Astrocyte (in vitro differentiated cells and primary cell): ENCODE measurements around the gene CALD1. TPM values are rescaled to one million over a fixed set of nuclear protein-coding genes. Genes with fewer than 3 reads are reported as not detected.

Experiments used
- DNase-seq: peaks from one replicate; pipeline ENCODE4 v3.0.0-alpha.2; 2010; ENCODE audit warnings: low read depth
- FAIRE-seq: peaks from 2 replicates; lab custom pipeline; 2011; peaks lifted over from hg19 to GRCh38; lab: Jason Lieb, UNC
- H2AFZ ChIP-seq: 2 replicates; pipeline ENCODE4 v1.6.0; 2012; ENCODE audit warnings: low read depth, low read length, inconsistent platforms
- H3K27ac ChIP-seq: 2 replicates; pipeline ENCODE4 v1.5.1; 2011; ENCODE audit warnings: low read depth, low read length, inconsistent platforms
- H3K27me3 ChIP-seq: 2 replicates; pipeline ENCODE4 v1.6.0; 2011; ENCODE audit warnings: low read length, inconsistent platforms; ENCODE audit not compliant: insufficient read depth
- H3K36me3 ChIP-seq: 2 replicates; pipeline ENCODE4 v1.5.1; 2011; ENCODE audit warnings: low read length, inconsistent platforms; ENCODE audit not compliant: insufficient read depth
- H3K4me1 ChIP-seq: 2 replicates; pipeline ENCODE4 v1.5.1; 2011; ENCODE audit warnings: low read length, inconsistent platforms; ENCODE audit not compliant: insufficient read depth
- H3K4me2 ChIP-seq: 2 replicates; pipeline ENCODE4 v1.6.0; 2012; ENCODE audit warnings: low read length, inconsistent platforms
- H3K4me3 ChIP-seq: 2 replicates; pipeline ENCODE4 v1.5.1; 2011; ENCODE audit warnings: low read depth, mild to moderate bottlenecking, low read length, inconsistent platforms; ENCODE audit not compliant: insufficient read depth
- H3K79me2 ChIP-seq: 2 replicates; pipeline ENCODE4 v1.6.0; 2012; ENCODE audit warnings: mild to moderate bottlenecking, low read length, inconsistent platforms; ENCODE audit not compliant: insufficient read depth
- H3K9ac ChIP-seq: 2 replicates; pipeline ENCODE4 v1.6.0; 2012; ENCODE audit warnings: mild to moderate bottlenecking, low read length, inconsistent platforms
- H3K9me3 ChIP-seq: 2 replicates; pipeline ENCODE4 v1.5.1; 2012; ENCODE audit warnings: low read depth, mild to moderate bottlenecking, low read length, inconsistent platforms; ENCODE audit not compliant: insufficient read depth
- H4K20me1 ChIP-seq: 2 replicates; pipeline ENCODE4 v1.6.0; 2012; ENCODE audit warnings: low read length, inconsistent platforms; ENCODE audit not compliant: insufficient read depth
- H3K27ac Mint-ChIP-seq: one replicate; pipeline ENCODE4 v1.8.0; 2021; ENCODE audit warnings: mild to moderate bottlenecking, mixed read lengths; ENCODE audit not compliant: unreplicated experiment
- H3K27me3 Mint-ChIP-seq: one replicate; pipeline ENCODE4 v1.8.0; 2021; ENCODE audit warnings: low read depth, mixed read lengths; ENCODE audit not compliant: unreplicated experiment
- H3K36me3 Mint-ChIP-seq: one replicate; pipeline ENCODE4 v1.8.0; 2021; ENCODE audit warnings: low read depth, mixed read lengths; ENCODE audit not compliant: unreplicated experiment
- H3K4me1 Mint-ChIP-seq: one replicate; pipeline ENCODE4 v1.8.0; 2021; ENCODE audit warnings: low read depth, mixed read lengths; ENCODE audit not compliant: unreplicated experiment
- H3K4me3 Mint-ChIP-seq: one replicate; pipeline ENCODE4 v1.8.0; 2021; ENCODE audit warnings: mild to moderate bottlenecking, moderate library complexity, mixed read lengths; ENCODE audit not compliant: unreplicated experiment
- H3K9me3 Mint-ChIP-seq: one replicate; pipeline ENCODE4 v1.8.0; 2021; ENCODE audit warnings: mild to moderate bottlenecking, mixed read lengths; ENCODE audit not compliant: unreplicated experiment
- EZH2 ChIP-seq: IDR thresholded peaks from 2 replicates; pipeline ENCODE4 v1.6.1; 2012; ENCODE audit warnings: mild to moderate bottlenecking, low read length, inconsistent platforms; ENCODE audit not compliant: insufficient read depth
- total RNA-seq: library from RNA; stranded (reverse); gene quantifications from 2 replicates; pipeline ENCODE4 v1.2.1, GENCODE V29; 2021
- TF ChIP-seq, protein P1 (sequence below): IDR thresholded peaks from 2 replicates; pipeline ENCODE4 v1.5.1; 2011; ENCODE audit warnings: low read depth, mild to moderate bottlenecking, inconsistent platforms, low read length, moderate library complexity; ENCODE audit not compliant: insufficient read depth

CALD1 gene
- total RNA-seq, 1 donor from 2014 or later = 1,872 TPM

DNA sequence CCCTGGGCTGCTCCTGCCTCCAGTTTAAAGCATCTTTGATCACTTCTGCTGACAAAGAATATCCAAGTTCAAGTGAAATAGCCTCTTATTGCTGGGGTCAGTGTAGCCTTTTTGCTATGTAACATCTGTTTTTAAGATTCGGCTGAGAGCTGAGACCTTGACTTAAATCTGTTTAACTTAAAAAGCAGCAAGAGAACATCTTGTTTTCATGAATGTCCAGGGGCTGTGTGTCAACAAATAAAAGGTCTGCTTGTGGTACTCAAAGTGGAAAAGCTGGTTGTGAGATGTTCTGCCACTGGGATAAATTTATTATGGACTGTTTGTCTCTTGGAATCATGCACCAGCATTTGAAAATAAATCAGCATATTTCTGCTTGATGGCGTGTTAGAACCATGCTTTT is 73.2 kb downstream of the CALD1 start:
- DNase-seq (no peak), FAIRE-seq (no peak)
- Histone ChIP-seq H3K9me3 (no peaks in the 10 kb centered on the region), H3K4me1 (peaks cover 22% of the 10 kb centered on the region), H3K79me2 (peaks cover 95% of the 10 kb centered on the region), H3K36me3 (peaks cover 39% of the 10 kb centered on the region), H3K27me3 (no peaks in the 10 kb centered on the region), H3K27ac (no peak overlapping the region), H4K20me1 (peaks cover 85% of the 10 kb centered on the region), H2AFZ (no peak overlapping the region), H3K9ac (no peak overlapping the region), H3K4me3 (no peak overlapping the region), H3K4me2 (no peak overlapping the region)
- no peak for TF ChIP-seq EZH2
- TF ChIP-seq, protein P1, sequence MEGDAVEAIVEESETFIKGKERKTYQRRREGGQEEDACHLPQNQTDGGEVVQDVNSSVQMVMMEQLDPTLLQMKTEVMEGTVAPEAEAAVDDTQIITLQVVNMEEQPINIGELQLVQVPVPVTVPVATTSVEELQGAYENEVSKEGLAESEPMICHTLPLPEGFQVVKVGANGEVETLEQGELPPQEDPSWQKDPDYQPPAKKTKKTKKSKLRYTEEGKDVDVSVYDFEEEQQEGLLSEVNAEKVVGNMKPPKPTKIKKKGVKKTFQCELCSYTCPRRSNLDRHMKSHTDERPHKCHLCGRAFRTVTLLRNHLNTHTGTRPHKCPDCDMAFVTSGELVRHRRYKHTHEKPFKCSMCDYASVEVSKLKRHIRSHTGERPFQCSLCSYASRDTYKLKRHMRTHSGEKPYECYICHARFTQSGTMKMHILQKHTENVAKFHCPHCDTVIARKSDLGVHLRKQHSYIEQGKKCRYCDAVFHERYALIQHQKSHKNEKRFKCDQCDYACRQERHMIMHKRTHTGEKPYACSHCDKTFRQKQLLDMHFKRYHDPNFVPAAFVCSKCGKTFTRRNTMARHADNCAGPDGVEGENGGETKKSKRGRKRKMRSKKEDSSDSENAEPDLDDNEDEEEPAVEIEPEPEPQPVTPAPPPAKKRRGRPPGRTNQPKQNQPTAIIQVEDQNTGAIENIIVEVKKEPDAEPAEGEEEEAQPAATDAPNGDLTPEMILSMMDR = no peak
- H3K9me3 Mint-ChIP-seq = no peaks in the 10 kb centered on the region
- no peak overlapping the region for H3K4me3 Mint-ChIP-seq
- H3K27me3 Mint-ChIP-seq = no peaks in the 10 kb centered on the region
- H3K27ac Mint-ChIP-seq = peak overlapping the region; percentile 50
- H3K4me1 Mint-ChIP-seq = peaks cover 62% of the 10 kb centered on the region
- H3K36me3 Mint-ChIP-seq = peaks cover 25% of the 10 kb centered on the region

GRCh38 chr7:134854816-134855215 is 75.4 kb downstream of the CALD1 start:
- Histone ChIP-seq H3K79me2 (peaks cover 94% of the 10 kb centered on the region), H3K27me3 (no peaks in the 10 kb centered on the region), H3K9me3 (no peaks in the 10 kb centered on the region), H2AFZ (no peak overlapping the region), H3K4me3 (no peak overlapping the region), H3K9ac (no peak overlapping the region), H3K4me2 (peak overlapping the region; percentile 56), H4K20me1 (peaks cover 88% of the 10 kb centered on the region), H3K36me3 (peaks cover 36% of the 10 kb centered on the region), H3K4me1 (peaks cover 22% of the 10 kb centered on the region), H3K27ac (peak overlapping the region; percentile 50)
- TF ChIP-seq EZH2 = no peak
- TF ChIP-seq, protein P1 = no peak
- Mint-ChIP-seq H3K4me1 (peaks cover 71% of the 10 kb centered on the region), H3K27me3 (no peaks in the 10 kb centered on the region), H3K27ac (peak overlapping the region; percentile 38), H3K36me3 (peaks cover 27% of the 10 kb centered on the region), H3K4me3 (no peak overlapping the region), H3K9me3 (no peaks in the 10 kb centered on the region)
- DNase-seq = no peak
- FAIRE-seq = no peak

GRCh38 chr7:134855442-134855841 is 76.0 kb downstream of the CALD1 start:
- Mint-ChIP-seq H3K27me3 (no peaks in the 10 kb centered on the region), H3K4me1 (peaks cover 74% of the 10 kb centered on the region), H3K9me3 (no peaks in the 10 kb centered on the region), H3K4me3 (peak overlapping the region; percentile 4), H3K36me3 (peaks cover 27% of the 10 kb centered on the region), H3K27ac (peak overlapping the region; percentile 38)
- peaks cover 88% of the 10 kb centered on the region for H4K20me1 ChIP-seq
- peaks cover 94% of the 10 kb centered on the region for H3K79me2 ChIP-seq
- H3K9me3 ChIP-seq = no peaks in the 10 kb centered on the region
- peak overlapping the region; percentile 29 for H3K27ac ChIP-seq
- H2AFZ ChIP-seq = no peak overlapping the region
- TF ChIP-seq EZH2 = no peak
- TF ChIP-seq, protein P1 = no peak
- peaks cover 22% of the 10 kb centered on the region for H3K4me1 ChIP-seq
- peaks cover 30% of the 10 kb centered on the region for H3K36me3 ChIP-seq
- H3K4me2 ChIP-seq = peak overlapping the region; percentile 56
- no peaks in the 10 kb centered on the region for H3K27me3 ChIP-seq
- peak overlapping the region; percentile 8 for H3K9ac ChIP-seq
- FAIRE-seq (no peak), DNase-seq (peak; percentile 61)
- no peak overlapping the region for H3K4me3 ChIP-seq
